Effector memory CD4-positive, alpha-beta T cell (primary cell): ENCODE results near the gene OCEL1.
"Not testable (repeated sequence)": the region's sequence is repeated elsewhere in the genome, so short reads cannot be mapped to it uniquely, and the experiment has no call there.

ENCODE experiments used
- DNase-seq, 3 donors: peaks; one replicate each; pipeline ENCODE4 v3.0.0-alpha.2; 2020
- H3K27ac ChIP-seq: 2 replicates; pipeline ENCODE4 v1.7.0; 2013; ENCODE audit warnings: mild to moderate bottlenecking, low read length, moderate library complexity; ENCODE audit not compliant: insufficient read depth, poor library complexity, severe bottlenecking
- H3K27me3 ChIP-seq: replicated peaks from 2 replicates; pipeline ENCODE4 v1.7.0; 2013; ENCODE audit warnings: mild to moderate bottlenecking, low read length; ENCODE audit not compliant: insufficient read depth, control insufficient read depth, poor library complexity, severe bottlenecking
- H3K36me3 ChIP-seq: 2 replicates; pipeline ENCODE4 v1.7.0; 2013; ENCODE audit warnings: mild to moderate bottlenecking, low read length, moderate library complexity; ENCODE audit not compliant: control insufficient read depth, insufficient read depth
- H3K4me1 ChIP-seq: 2 replicates; pipeline ENCODE4 v1.7.0; 2013; ENCODE audit warnings: low read length, mild to moderate bottlenecking; ENCODE audit not compliant: control insufficient read depth, insufficient read depth, poor library complexity, severe bottlenecking
- H3K4me3 ChIP-seq: 2 replicates; pipeline ENCODE4 v1.7.0; 2013; ENCODE audit warnings: low read length, low read depth, mild to moderate bottlenecking; ENCODE audit not compliant: insufficient read depth, poor library complexity, severe bottlenecking
- H3K9me3 ChIP-seq: 2 replicates; pipeline ENCODE4 v1.7.0; 2013; ENCODE audit warnings: mild to moderate bottlenecking, low read length, moderate library complexity; ENCODE audit not compliant: control insufficient read depth

Gene OCEL1

GRCh38 chr19:17262557-17262956 is 36.5 kb downstream of the OCEL1 start:
- Histone ChIP-seq H3K9me3 (no peaks in the 10 kb centered on the region), H3K27ac (no peak overlapping the region), H3K36me3 (no peaks in the 10 kb centered on the region), H3K27me3 (no peaks in the 10 kb centered on the region), H3K4me3 (no peak overlapping the region), H3K4me1 (peaks cover 2% of the 10 kb centered on the region)
- DNase-seq: no peak

- Histone ChIP-seq H3K27ac (no peak overlapping the region), H3K4me1 (peaks cover 9% of the 10 kb centered on the region), H3K9me3 (no peaks in the 10 kb centered on the region), H3K27me3 (no peaks in the 10 kb centered on the region), H3K36me3 (no peaks in the 10 kb centered on the region), H3K4me3 (no peak overlapping the region)
- DNase-seq: no peak
These were observed 38.0 kb downstream of the OCEL1 start for GRCh38 chr19:17263712-17264640.

GRCh38 chr19:17264641-17264979 is 38.6 kb downstream of the OCEL1 start, which contains the start of gene USHBP1:
Gene USHBP1 (minus strand): TSS chr19:17264745. CDS start chr19:17264299, 446 bp downstream.
- DNase-seq: no peak
- Histone ChIP-seq H3K27me3 (no peaks in the 10 kb centered on the region), H3K36me3 (no peaks in the 10 kb centered on the region), H3K4me1 (peaks cover 9% of the 10 kb centered on the region), H3K9me3 (no peaks in the 10 kb centered on the region), H3K4me3 (no peak within 1 kb of the TSS), H3K27ac (no peak within 1 kb of the TSS)

- Histone ChIP-seq H3K36me3 (peaks cover 6% of the 10 kb centered on the region), H3K9me3 (no peaks in the 10 kb centered on the region), H3K27ac (no peak overlapping the region), H3K4me1 (peaks cover 9% of the 10 kb centered on the region), H3K27me3 (no peaks in the 10 kb centered on the region), H3K4me3 (no peak overlapping the region)
- no peak for DNase-seq
These were observed 40.0 kb downstream of the OCEL1 start for GRCh38 chr19:17266026-17266425.

- DNase-seq: no peak
- Histone ChIP-seq H3K27me3 (no peaks in the 10 kb centered on the region), H3K4me3 (no peak overlapping the region), H3K27ac (no peak overlapping the region), H3K4me1 (peaks cover 9% of the 10 kb centered on the region), H3K36me3 (peaks cover 12% of the 10 kb centered on the region), H3K9me3 (no peaks in the 10 kb centered on the region)
These were observed 40.6 kb downstream of the OCEL1 start for GRCh38 chr19:17266589-17266974.

- peak within 1 kb of the TSS; percentile 76 for H3K4me3 ChIP-seq
- DNase-seq: peak; percentile 89 to 94 (median 93)
These were observed 41.2 kb downstream of the OCEL1 start, which contains the start of gene BABAM1 for GRCh38 chr19:17266975-17267788. Gene BABAM1 (plus strand): TSS chr19:17267443. CDS start chr19:17268807, 1,364 bp downstream.

GRCh38 chr19:17268754-17269153 is 42.7 kb downstream of the OCEL1 start:
- Histone ChIP-seq H3K36me3 (peaks cover 25% of the 10 kb centered on the region), H3K27ac (no peak overlapping the region)

More at GRCh38 chr19:17266975-17267788, 41.2 kb downstream of the OCEL1 start, which contains the start of gene BABAM1:
- Histone ChIP-seq H3K27ac (peak within 1 kb of the TSS; percentile 69), H3K9me3 (no peaks in the 10 kb centered on the region), H3K27me3 (no peaks in the 10 kb centered on the region), H3K36me3 (peaks cover 16% of the 10 kb centered on the region), H3K4me1 (peaks cover 9% of the 10 kb centered on the region)

GRCh38 chr19:17274892-17275291 is 48.9 kb downstream of the OCEL1 start:
- H3K27me3 ChIP-seq, H3K27ac ChIP-seq, H3K4me1 ChIP-seq, H3K4me3 ChIP-seq, DNase-seq, H3K9me3 ChIP-seq: not testable (repeated sequence)
- peaks cover 63% of the 10 kb centered on the region for H3K36me3 ChIP-seq

More at GRCh38 chr19:17268754-17269153, 42.7 kb downstream of the OCEL1 start:
- no peaks in the 10 kb centered on the region for H3K9me3 ChIP-seq
- no peak overlapping the region for H3K4me3 ChIP-seq
- peaks cover 9% of the 10 kb centered on the region for H3K4me1 ChIP-seq
- no peaks in the 10 kb centered on the region for H3K27me3 ChIP-seq
- DNase-seq: no peak

GRCh38 chr19:17275441-17276175 is 49.6 kb downstream of the OCEL1 start:
- H3K27ac ChIP-seq: no peak overlapping the region
- DNase-seq: no peak
- H3K27me3 ChIP-seq: no peaks in the 10 kb centered on the region
- H3K4me1 ChIP-seq: no peaks in the 10 kb centered on the region
- H3K4me3 ChIP-seq: no peak overlapping the region
- H3K36me3 ChIP-seq: peaks cover 58% of the 10 kb centered on the region
- no peaks in the 10 kb centered on the region for H3K9me3 ChIP-seq
